HCT116 (cell line): ENCODE data around the gene DISP2. TPM values are rescaled to one million over a fixed set of nuclear protein-coding genes. Genes with fewer than 3 reads are reported as not detected.

Experiments used
- ATAC-seq: fragments of 200-7000 bp; cut with Tn5 transposase; 2 replicates; pipeline ENCODE4 v1.9.1; 2020; ENCODE audit warnings: mild to moderate bottlenecking, moderate library complexity
- BruUV-seq: library from RNA; stranded (reverse); fragments of 400-500 nt; replicated peaks from 2 replicates; lab custom pipeline; 2021; lab: Mats Ljungman, UMichigan
- CTCF ChIA-PET: fragments of 300-600 bp; sonication (Branson Sonifier 250); formaldehyde crosslinking; loops from one replicate; lab custom pipeline; 2021; ENCODE audit warnings: antibody characterized with exemption; lab: Charles Lee
- POLR2A ChIA-PET: fragments of 300-600, 350-600 bp; sonication (Branson Sonifier 250); formaldehyde crosslinking; loops from one replicate; lab custom pipeline; 2021; ENCODE audit warnings: antibody characterized with exemption; lab: Charles Lee
- RAD21 ChIA-PET, 2 experiments: fragments of 300-600 bp; sonication (Branson Sonifier 250); formaldehyde crosslinking; loops; one replicate each; lab custom pipeline; 2023; ENCODE audit warnings: low total read pairs in 2 of 2; ENCODE audit not compliant: uncharacterized antibody in 2 of 2, unreplicated experiment in 2 of 2, low non-redundant PET in 1 of 2; lab: Charles Lee
- DNase-seq: peaks from one replicate; pipeline ENCODE4 v3.0.0-alpha.2; 2010; ENCODE audit warnings: low read depth, low spot score
- H2AFZ ChIP-seq: fragments of 200-600 bp; shearing (Covaris generic), sonication (generic); 2 replicates; pipeline ENCODE4 v1.6.1; 2017; ENCODE audit warnings: low read depth, mixed run types, mixed read lengths, antibody characterized with exemption, low read length; ENCODE audit not compliant: poor library complexity, severe bottlenecking
- H3K27ac ChIP-seq: 2 replicates; pipeline ENCODE4 v1.5.1; 2012; ENCODE audit warnings: low read depth, low read length
- H3K27me3 ChIP-seq: fragments of 200-600 bp; sonication (generic); 2 replicates; pipeline ENCODE4 v1.6.1; 2016; ENCODE audit warnings: mixed run types, low read length, mixed read lengths; ENCODE audit not compliant: insufficient read depth
- H3K36me3 ChIP-seq, 2 experiments: fragments of 200-500 bp in 1 of 2; fragments of 200-600 bp in 1 of 2; sonication (Bioruptor generic) in 1 of 2; sonication (generic) in 1 of 2; 2 replicates each; pipeline versions ENCODE4 v1.5.1 to v1.6.1; 2014 to 2016; ENCODE audit warnings: low read length in 2 of 2, inconsistent platforms in 1 of 2, mixed read lengths in 1 of 2, mixed run types in 1 of 2; ENCODE audit not compliant: insufficient read depth in 2 of 2, control insufficient read depth in 1 of 2
- H3K4me1 ChIP-seq, 2 experiments: fragments of 200-600 bp in 1 of 2; sonication (generic) in 1 of 2; 2 replicates each; pipeline versions ENCODE4 v1.5.1 to v1.6.1; 2012 to 2017; ENCODE audit warnings: low read length in 2 of 2, inconsistent platforms in 1 of 2, mild to moderate bottlenecking in 1 of 2, mixed read lengths in 1 of 2, mixed run types in 1 of 2, moderate library complexity in 1 of 2; ENCODE audit not compliant: insufficient read depth in 2 of 2, control insufficient read depth in 1 of 2
- H3K4me2 ChIP-seq: fragments of 200-600 bp; sonication (generic); 2 replicates; pipeline ENCODE4 v1.6.1; 2017; ENCODE audit warnings: mixed run types, low read length, mixed read lengths
- H3K4me3 ChIP-seq, 2 experiments: fragments of 200-600 bp in 1 of 2; sonication (generic) in 1 of 2; replicated peaks in 1 of 2; 2 replicates each; pipeline ENCODE4 v1.5.1; 2011 to 2016; ENCODE audit warnings: low read length in 2 of 2, control low read depth in 1 of 2, low read depth in 1 of 2, mild to moderate bottlenecking in 1 of 2, mixed read lengths in 1 of 2, mixed run types in 1 of 2
- H3K79me2 ChIP-seq: fragments of 200-600 bp; sonication (generic); 2 replicates; pipeline ENCODE4 v1.6.1; 2017; ENCODE audit warnings: mild to moderate bottlenecking, mixed run types, low read length, moderate library complexity, mixed read lengths; ENCODE audit not compliant: insufficient read depth
- H3K9ac ChIP-seq: fragments of 200-600 bp; sonication (generic); 2 replicates; pipeline ENCODE4 v1.6.1; 2016; ENCODE audit warnings: low read length, mixed read lengths
- H3K9me2 ChIP-seq: fragments of 200-600 bp; sonication (generic), shearing (Covaris generic); 2 replicates; pipeline ENCODE4 v1.6.1; 2017; ENCODE audit warnings: mixed run types, mild to moderate bottlenecking, moderate library complexity; ENCODE audit not compliant: insufficient read depth
- H3K9me3 ChIP-seq, 2 experiments: fragments of 200-500 bp in 1 of 2; fragments of 200-600 bp in 1 of 2; sonication (Bioruptor generic) in 1 of 2; sonication (generic) in 1 of 2; 2 replicates each; pipeline ENCODE4 v1.6.1; 2014 to 2017; ENCODE audit warnings: low read length in 2 of 2, mixed read lengths in 2 of 2, inconsistent platforms in 1 of 2, low read depth in 1 of 2, mild to moderate bottlenecking in 1 of 2, mixed run types in 1 of 2, moderate library complexity in 1 of 2; ENCODE audit not compliant: control insufficient read depth in 1 of 2, insufficient read depth in 1 of 2
- H4K20me1 ChIP-seq: fragments of 200-600 bp; sonication (generic), shearing (Covaris generic); 2 replicates; pipeline ENCODE4 v1.6.1; 2017; ENCODE audit warnings: mixed run types, mild to moderate bottlenecking, moderate library complexity; ENCODE audit not compliant: insufficient read depth
- ELF1 ChIP-seq: IDR thresholded peaks from 2 replicates; pipeline ENCODE4 v1.6.1; 2012; ENCODE audit warnings: low read depth, borderline replicate concordance
- JUND ChIP-seq: IDR thresholded peaks from 2 replicates; pipeline ENCODE4 v1.6.1; 2012
- POLR2A ChIP-seq: IDR thresholded peaks from 2 replicates; pipeline ENCODE4 v1.7.0; 2011; ENCODE audit warnings: borderline replicate concordance; ENCODE audit not compliant: insufficient read depth, insufficient read length; ENCODE audit errors: extremely low read depth
- SIN3A ChIP-seq: IDR thresholded peaks from 2 replicates; pipeline ENCODE4 v1.6.1; 2012; ENCODE audit warnings: low read depth
- SRF ChIP-seq: IDR thresholded peaks from 2 replicates; pipeline ENCODE4 v1.6.1; 2012; ENCODE audit warnings: low read depth
- ZFX ChIP-seq: fragments of 450-650 bp; IDR thresholded peaks from 2 replicates; pipeline ENCODE4 v1.6.1; 2017
- ZNF274 ChIP-seq: fragments of 200-500 bp; sonication (Bioruptor generic); IDR thresholded peaks from 2 replicates; pipeline ENCODE4 v1.6.1; 2014; ENCODE audit warnings: mild to moderate bottlenecking, low read depth, low read length, inconsistent platforms
- intact Hi-C: fragments of 100-400 bp; cut with micrococcal nuclease; formaldehyde crosslinking; loops from 2 replicates; pipeline ENCODE4 v1.10.0; 2022
- total RNA-seq: library from RNA; stranded (reverse); gene quantifications from one replicate; pipeline ENCODE4 v1.2.1, GENCODE V29; 2021; ENCODE audit not compliant: unreplicated experiment
- TF ChIP-seq, protein P1 (sequence below): IDR thresholded peaks from 2 replicates; pipeline ENCODE4 v1.6.1; 2011; ENCODE audit warnings: mild to moderate bottlenecking, low read length, moderate library complexity; ENCODE audit not compliant: insufficient replicate concordance; ENCODE audit errors: extremely low read depth

The DISP2 gene
- total RNA-seq, 1 experiment from 2014 or later = 3.3 TPM

DNA sequence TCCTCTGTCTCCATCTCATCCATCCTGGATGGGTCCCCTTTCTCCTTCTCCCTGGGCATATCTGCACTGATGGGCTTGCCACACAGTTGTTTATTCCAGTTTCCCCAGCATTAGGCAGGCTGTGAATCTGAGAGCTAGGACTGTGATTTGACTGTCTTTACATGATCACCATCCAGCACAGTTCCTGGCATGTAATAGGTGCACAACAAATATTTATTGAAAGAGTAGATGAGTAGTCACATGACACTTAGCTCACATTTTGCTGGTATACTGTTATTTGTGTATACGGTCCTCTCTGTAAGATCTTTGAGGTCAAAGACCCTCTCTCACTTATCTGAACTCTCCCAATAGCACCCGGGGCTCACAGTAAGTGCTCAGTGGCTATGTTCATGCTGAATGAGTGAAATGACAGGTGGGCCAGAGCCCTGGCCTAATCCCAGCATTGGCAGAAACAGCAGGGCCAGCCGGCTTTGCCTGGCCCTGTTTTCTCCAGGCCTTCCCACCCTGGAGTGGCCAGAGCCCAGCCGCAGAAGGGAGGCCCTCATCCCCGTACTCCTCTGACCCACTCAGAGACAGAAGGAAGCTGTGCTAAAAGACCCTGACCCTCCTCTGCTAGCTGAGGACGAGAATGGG lies 66.6 kb downstream of the DISP2 start:
- RAD21 ChIA-PET = no interaction called here
- Histone ChIP-seq H4K20me1 (no peaks in the 10 kb centered on the region), H3K27me3 (no peaks in the 10 kb centered on the region), H3K4me1 (peaks cover 16 to 22% of the 10 kb centered on the region in 2 experiments), H3K27ac (no peak overlapping the region), H3K4me3 (no peak overlapping the region), H3K9me2 (no peaks in the 10 kb centered on the region), H2AFZ (no peak overlapping the region), H3K79me2 (no peaks in the 10 kb centered on the region), H3K9ac (no peak overlapping the region), H3K9me3 (no peaks in the 10 kb centered on the region), H3K36me3 (no peaks in the 10 kb centered on the region), H3K4me2 (no peak overlapping the region)
- no peak for DNase-seq
- no TSS peak for BruUV-seq
- intact Hi-C loops = loop anchor here (5.0 kb wide), 1 partner anchor 207 kb away; no protein-coding TSS in a partner anchor
- POLR2A ChIA-PET = no interaction called here
- no peak for ATAC-seq
- CTCF ChIA-PET = interaction anchor here (1.2 to 1.3 kb wide), 2 partner anchors 15 to 85 kb away, joined by 3 read pairs; no protein-coding TSS in a partner anchor
- no peak for TF ChIP-seq JUND
- TF ChIP-seq, protein P1, sequence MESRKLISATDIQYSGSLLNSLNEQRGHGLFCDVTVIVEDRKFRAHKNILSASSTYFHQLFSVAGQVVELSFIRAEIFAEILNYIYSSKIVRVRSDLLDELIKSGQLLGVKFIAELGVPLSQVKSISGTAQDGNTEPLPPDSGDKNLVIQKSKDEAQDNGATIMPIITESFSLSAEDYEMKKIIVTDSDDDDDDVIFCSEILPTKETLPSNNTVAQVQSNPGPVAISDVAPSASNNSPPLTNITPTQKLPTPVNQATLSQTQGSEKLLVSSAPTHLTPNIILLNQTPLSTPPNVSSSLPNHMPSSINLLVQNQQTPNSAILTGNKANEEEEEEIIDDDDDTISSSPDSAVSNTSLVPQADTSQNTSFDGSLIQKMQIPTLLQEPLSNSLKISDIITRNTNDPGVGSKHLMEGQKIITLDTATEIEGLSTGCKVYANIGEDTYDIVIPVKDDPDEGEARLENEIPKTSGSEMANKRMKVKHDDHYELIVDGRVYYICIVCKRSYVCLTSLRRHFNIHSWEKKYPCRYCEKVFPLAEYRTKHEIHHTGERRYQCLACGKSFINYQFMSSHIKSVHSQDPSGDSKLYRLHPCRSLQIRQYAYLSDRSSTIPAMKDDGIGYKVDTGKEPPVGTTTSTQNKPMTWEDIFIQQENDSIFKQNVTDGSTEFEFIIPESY = no peak
- no peak for TF ChIP-seq ZFX
- no peak for TF ChIP-seq ZNF274

DNA sequence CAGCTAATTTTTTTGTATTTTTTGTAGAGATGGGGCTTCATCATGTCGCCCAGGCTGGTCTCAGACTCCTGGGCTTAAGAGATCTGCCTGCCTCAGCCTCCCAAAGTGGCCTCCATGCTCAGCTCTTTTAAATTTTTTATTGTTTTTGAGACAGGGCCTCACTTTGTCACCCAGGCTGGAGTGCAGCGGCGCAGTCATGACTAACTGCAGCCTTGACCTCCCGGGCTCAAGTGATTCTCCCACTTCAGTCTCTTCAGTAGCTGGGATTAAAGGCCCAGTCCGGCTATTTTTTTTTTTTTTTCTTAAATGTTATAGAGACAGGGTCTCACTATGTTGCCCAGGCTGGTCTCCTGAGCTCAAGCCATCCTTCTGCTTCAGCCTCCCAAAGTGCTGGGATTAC lies 67.7 kb downstream of the DISP2 start:
- DNase-seq = no peak
- CTCF ChIA-PET = no interaction called here
- no peak overlapping the region for H2AFZ ChIP-seq
- no peak overlapping the region for H3K9ac ChIP-seq
- no TSS peak for BruUV-seq
- no peaks in the 10 kb centered on the region for H3K9me2 ChIP-seq
- ATAC-seq = no peak
- no peaks in the 10 kb centered on the region for H3K36me3 ChIP-seq
- no peaks in the 10 kb centered on the region for H4K20me1 ChIP-seq
- TF ChIP-seq ELF1 (no peak), SRF (no peak), POLR2A (no peak), SIN3A (no peak)
- TF ChIP-seq, protein P1 = no peak
- TF ChIP-seq, all 23 proteins: peak for 0
- intact Hi-C loops = no loop called here
- ChIA-PET POLR2A (no interaction called here), RAD21 (interaction anchor here in 1 of 2 experiments (0.7 kb wide), 1 partner anchor 209 kb away, joined by 6 read pairs; no protein-coding TSS in a partner anchor)
- no peak overlapping the region for H3K27ac ChIP-seq
- no peaks in the 10 kb centered on the region for H3K27me3 ChIP-seq
- no peaks in the 10 kb centered on the region for H3K9me3 ChIP-seq
- H3K79me2 ChIP-seq = no peaks in the 10 kb centered on the region
- peaks cover 13 to 24% of the 10 kb centered on the region in 2 experiments for H3K4me1 ChIP-seq
- H3K4me2 ChIP-seq = no peak overlapping the region
- no peak overlapping the region for H3K4me3 ChIP-seq
